Retinal pigment epithelial cell (primary cell): Measurements from ENCODE around the gene MFAP5.

Source experiments
- DNase-seq: peaks from one replicate; pipeline ENCODE4 v3.0.0-alpha.2; 2010; ENCODE audit warnings: low read depth
- H3K4me3 ChIP-seq: 2 replicates; pipeline ENCODE4 v1.5.1; 2011; ENCODE audit warnings: mild to moderate bottlenecking, low read length, control low read depth, moderate library complexity
- CTCF ChIP-seq: conservative IDR thresholded peaks from 2 replicates; pipeline ENCODE4 v1.5.1; 2011; ENCODE audit warnings: low read depth, low read length, control low read depth, inconsistent platforms

MFAP5 gene

GRCh38 chr12:8676651-8677050 is 14.0 kb upstream of the MFAP5 start:
- H3K4me3 ChIP-seq, result no peak overlapping the region
- DNase-seq, result no peak
- no peak for TF ChIP-seq CTCF

DNA sequence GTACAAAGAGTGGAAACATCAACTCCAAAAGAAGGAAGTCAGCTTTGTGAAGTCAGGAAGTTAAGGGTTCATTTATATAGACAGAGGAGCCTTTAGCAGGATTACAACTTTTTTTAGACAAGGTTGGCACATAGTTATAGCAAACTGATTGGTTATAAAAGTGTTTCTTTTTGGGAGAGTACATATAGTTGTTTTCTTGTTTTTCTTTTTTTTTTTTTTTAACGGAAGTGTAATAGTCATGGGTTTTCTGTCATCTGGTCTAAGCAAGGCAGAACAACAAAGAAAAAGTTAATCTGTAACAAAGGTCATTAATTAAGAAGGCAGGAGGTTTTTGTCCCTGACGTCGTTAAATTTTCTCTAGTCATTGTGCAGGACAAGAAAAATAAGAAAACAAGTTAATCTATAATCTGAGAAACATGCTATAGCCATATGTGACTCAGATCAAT is 13.0 kb upstream of the MFAP5 start:
- no peak overlapping the region for H3K4me3 ChIP-seq
- TF ChIP-seq CTCF, result no peak
- DNase-seq, result no peak

DNA sequence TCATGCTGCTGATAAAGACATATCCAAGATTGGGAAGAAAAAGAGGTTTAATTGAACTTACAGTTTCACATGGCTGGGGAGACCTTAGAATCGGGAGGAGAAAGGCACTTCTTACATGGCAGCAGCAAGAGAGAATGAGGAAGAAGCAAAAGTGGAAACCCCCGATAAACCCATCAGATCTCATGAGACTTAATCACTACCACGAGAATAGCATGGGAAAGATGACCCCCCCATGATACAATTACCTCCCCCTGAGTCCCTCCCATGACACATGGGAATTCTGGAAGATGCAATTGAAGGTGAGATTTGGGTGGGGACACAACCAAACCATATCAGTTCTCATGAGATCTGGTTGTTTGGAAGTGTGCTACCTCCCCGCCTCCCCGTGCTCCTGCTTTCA is 9.8 kb upstream of the MFAP5 start:
- no peak overlapping the region for H3K4me3 ChIP-seq
- TF ChIP-seq CTCF, result no peak
- no peak for DNase-seq

DNA sequence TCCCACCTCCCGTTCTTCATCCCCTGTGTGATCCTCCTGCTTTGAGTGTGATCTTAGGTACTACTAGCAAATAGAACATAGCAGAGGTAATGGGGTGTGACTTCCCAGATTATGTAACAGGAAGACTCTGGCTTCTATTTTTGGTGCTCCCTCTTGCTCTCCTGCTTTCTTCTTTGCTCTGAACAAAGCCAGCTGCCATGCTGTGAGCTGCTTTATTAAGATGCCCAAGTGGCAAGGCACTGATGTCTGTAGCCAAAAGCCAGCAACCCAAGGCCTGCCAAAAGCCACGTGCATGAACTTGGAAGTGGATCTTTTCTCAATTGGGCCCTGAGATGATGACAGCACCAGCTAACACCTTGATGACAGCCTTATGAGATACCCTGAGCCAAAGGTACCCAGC is 5.8 kb upstream of the MFAP5 start:
- no peak for DNase-seq
- no peak overlapping the region for H3K4me3 ChIP-seq
- no peak for TF ChIP-seq CTCF

DNA sequence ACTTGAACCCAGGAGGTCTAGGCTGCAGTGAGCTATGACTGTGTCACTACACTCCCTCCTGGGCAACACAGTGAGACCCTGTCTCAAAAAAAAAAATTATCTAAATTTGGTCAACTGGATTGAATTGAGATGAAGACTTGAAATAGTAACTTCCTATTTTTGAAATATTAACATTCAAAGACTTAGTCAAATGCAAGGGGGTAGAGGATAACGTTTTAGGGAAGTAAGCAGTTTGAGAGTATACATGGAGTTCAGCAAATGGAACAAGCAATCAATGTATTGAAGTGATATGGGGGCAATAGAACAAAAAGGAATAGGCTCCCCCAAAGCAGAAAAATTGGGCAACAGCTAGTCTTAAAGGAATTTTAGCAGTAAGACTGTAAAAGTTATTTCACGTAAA is 4.6 kb upstream of the MFAP5 start:
- DNase-seq, result no peak
- H3K4me3 ChIP-seq, result no peak overlapping the region
- TF ChIP-seq CTCF, result no peak

DNA sequence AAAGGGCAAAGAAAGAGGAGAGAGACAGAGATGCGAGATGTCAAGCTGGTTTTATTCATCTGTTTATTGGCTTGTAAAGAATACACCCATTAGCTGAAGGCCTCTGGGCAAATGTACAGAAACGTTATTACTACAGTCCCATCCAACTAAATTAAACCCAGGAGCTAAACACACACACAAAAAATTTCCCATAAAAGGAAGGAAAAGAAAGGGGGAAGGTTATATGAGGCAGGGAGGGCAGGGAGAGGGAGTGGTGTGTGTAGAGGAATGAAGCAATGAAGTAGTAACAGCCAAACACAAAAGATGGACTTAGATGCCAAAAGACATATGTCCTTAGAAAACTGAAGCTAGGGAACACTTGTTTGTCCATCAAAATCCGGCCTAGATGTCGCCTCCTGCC is 3.1 kb upstream of the MFAP5 start:
- DNase-seq, result no peak
- H3K4me3 ChIP-seq, result no peak overlapping the region
- TF ChIP-seq CTCF, result no peak

DNA sequence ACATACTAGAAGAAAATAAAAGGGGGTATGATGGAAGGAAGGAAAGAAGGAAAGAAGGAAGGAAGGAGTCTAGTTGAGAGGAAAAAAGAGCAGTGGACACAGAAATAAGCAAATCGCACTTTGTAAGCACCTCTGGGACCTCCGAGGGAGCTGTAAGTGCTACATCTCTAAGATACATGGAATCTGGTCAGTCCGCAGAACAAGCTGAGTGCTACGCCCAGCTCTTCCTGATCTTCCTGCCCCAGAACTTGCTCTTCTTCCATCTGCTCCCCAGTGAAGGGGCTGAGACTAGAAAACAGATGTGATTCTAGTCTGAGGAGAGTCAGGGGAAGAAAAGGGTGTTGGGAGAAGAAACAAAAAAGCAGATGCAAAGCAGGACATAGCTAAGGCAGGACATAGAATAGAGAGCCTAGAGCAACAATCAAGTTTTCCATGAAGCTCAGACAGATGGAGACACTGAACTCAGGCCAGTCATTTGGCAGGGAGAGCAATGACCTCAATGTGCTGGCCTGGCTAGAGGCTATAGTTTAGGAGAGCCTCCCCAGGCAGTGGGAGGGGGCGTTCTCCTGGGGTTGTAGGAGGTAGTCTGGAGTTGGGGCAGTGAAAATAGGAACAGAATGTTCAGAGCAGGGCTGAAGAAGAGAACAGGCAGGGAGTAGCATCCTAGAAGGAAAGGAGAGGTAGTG is 1.7 kb upstream of the MFAP5 start:
- DNase-seq, result no peak
- H3K4me3 ChIP-seq, result no peak overlapping the region
- no peak for TF ChIP-seq CTCF
